DND-41 (cell line): ENCODE results near the gene ZC3H10.

ENCODE experiments used
- CTCF ChIP-seq: IDR thresholded peaks from 2 replicates; pipeline ENCODE4 v1.5.1; 2012; ENCODE audit warnings: borderline replicate concordance, low read length, moderate library complexity, mild to moderate bottlenecking; ENCODE audit not compliant: poor library complexity, severe bottlenecking; ENCODE audit errors: extremely low read depth
- EZH2 ChIP-seq: IDR thresholded peaks from 3 replicates; pipeline ENCODE4 v1.6.1; 2012; ENCODE audit warnings: borderline replicate concordance, low read depth, mild to moderate bottlenecking, moderate library complexity, low read length, inconsistent platforms; ENCODE audit not compliant: severe bottlenecking

- TF ChIP-seq CTCF: no peak
- TF ChIP-seq EZH2: no peak
Measured at GRCh38 chr12:56155256-56155845, 37.3 kb downstream of the ZC3H10 start.
